Activated CD8-positive, alpha-beta memory T cell treated with anti-CD3 and anti-CD28 coated beads for 4 hours (primary cell): ENCODE data around the gene EXOSC10.
"Not testable (repeated sequence)": the region's sequence is repeated elsewhere in the genome, so short reads cannot be mapped to it uniquely, and the experiment has no call there.

Source experiments
- DNase-seq, 2 donors: peaks; one replicate each; pipeline ENCODE4 v3.0.0-alpha.2; 2020; ENCODE audit warnings: low read depth in 2 of 2

Gene EXOSC10

DNA sequence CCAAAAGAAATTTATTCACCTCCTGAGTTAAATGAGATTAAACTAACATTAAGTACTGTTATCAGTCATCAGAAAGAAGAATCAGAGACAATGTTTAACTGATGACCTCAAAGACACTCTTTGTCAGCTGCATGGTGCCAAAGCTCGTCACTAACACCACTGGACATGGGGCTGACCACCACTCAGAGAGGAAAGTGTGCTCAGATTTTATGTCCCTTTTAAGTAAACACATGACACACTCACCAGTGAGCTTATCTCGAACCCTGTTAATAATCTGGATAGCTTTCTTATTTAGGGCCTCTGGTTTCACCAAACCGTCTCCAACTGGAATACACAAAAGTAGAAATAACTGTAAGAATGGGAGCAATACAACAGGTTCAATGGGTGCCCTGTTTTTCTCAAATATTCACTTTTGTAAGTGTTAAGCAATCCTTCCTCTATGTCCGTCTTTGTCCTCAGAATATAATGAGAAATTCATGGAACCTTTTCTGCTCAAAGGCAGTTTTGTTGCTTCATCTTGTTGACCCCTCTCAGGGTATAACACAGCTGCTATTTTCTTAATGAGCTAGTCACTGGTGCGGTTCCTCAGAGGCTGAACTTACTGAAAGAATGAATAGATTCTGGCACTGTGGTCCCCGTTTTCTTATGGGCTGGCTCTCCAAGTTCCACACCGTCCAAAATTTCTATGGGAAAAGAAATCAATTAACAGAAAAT is 9.5 kb upstream of the EXOSC10 start:
- DNase-seq = no peak

DNA sequence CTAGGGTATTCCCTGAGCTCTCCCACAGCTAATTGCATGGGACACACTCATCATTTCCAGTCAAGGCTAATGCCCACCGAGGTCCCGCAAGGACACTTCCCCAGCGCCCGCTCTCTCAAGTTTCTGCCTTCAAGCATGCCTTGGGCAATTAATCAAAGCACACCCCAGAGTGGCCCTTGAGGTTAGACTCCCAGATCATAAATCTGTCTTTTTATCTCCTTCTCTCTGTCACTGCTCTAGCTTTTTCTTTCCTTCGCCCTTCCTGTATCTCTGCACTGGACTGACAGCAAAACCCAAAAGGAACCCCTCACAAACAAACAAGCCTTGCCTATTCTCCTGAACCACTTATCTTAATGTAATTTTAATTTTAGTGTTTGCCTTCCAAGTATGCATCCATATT is 7.9 kb upstream of the EXOSC10 start:
- no peak for DNase-seq

DNA sequence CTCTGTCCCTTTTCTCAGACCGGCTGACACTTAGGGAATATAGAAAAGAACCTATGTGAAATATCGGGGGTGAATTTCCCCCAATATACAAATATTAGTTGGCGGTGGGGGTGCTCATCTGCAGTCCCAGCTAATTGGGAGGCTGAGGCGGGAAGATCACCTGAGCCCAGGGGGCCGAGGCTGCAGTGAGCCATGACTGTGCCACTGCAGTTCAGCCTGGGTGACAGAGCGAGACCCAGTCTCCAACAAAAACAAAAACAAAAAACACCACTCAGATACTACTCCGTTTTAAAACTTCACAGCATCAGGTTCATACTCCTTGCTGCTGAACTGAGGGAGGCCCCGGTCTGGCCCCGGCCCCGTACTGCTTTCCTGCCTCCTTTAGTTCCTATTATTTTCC is 5.9 kb upstream of the EXOSC10 start:
- no peak for DNase-seq

DNA sequence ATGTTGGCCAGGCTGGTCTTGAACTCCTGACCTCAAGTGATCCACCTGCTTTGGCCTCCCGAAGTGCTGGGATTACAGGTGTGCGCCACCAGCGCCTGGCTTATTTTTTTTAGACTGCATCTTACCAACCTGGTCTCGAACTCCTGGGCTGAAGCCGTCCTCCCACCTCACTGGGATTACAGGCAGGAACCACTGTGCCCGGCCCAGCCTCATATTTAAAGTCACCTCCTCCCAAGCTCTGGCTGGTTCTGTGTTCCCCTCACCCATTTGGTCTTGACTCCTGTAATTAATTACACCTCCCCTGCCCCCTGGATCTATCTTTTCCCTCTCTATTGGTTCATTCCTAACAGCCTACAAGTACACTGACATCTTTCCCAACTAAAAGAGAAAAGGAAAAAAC is 1.7 kb upstream of the EXOSC10 start:
- no peak for DNase-seq

DNA sequence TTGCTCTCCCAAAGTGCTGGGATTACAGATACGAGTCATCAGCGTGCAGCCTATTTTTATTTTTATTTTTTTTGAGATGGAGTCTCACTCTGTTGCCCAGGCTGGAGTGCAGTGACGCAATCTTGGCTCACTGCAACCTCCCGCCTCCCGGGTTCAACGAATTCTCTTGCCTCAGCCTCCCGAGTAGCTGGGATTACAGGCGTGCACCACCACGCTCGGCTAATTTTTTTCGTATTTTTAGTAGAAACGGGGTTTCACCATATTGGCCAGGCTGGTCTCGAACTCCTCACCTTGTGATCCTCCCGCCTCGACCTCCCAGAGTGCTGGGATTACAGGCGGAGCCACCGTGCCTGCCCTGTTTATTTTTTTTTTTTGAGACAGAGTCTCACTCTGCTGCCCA is 1.1 kb upstream of the EXOSC10 start:
- DNase-seq = not testable (repeated sequence)

DNA sequence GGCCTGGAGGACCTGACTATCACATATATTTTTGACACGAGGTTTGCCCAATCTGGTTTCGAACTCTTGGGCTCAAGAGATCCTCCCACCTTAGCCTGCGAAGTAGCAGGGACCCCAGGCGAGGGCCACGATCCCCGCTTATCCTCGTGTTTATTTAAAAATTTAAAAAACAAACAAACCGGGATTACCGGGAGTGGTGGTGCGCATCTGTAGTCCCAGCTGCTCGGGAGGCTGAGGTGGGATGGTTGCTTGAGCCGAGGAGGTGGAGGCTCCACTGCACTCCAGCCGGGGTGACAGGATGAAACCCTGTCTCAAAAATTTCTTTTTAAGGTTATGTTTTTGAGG is 452 bp upstream of the EXOSC10 start:
- DNase-seq = no peak

DNA sequence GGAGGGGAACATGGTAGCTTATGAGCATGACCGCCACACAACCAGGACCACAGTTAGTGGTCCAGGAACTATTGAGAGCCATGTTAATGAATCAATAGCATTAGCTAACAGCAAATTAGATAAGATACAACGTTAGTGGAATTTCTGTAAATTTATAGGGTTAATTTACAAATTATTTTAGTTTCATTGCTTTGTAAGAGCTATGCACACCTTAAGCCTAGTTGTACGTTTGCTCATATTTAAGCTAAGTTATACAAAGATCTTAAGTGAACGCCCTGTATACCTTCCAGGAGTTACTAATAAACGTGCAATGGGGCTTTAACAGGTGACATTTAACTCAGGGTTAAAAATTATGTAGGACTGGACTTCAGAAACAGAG is 749 bp downstream of the EXOSC10 start:
- DNase-seq = no peak

DNA sequence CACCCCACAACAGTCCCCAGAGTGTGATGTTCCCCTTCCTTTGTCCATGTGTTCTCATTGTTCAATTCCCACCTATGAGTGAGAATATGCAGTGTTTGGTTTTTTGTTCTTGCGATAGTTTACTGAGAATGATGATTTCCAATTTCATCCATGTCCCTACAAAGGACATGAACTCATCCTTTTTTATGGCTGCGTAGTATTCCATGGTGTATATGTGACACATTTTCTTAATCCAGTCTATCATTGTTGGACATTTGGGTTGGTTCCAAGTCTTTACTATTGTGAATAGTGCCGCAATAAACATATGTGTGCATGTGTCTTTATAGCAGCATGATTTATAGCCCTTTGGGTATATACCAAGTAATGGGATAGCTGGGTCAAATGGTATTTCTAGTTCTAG is 15.9 kb downstream of the EXOSC10 start:
- not testable (repeated sequence) for DNase-seq

DNA sequence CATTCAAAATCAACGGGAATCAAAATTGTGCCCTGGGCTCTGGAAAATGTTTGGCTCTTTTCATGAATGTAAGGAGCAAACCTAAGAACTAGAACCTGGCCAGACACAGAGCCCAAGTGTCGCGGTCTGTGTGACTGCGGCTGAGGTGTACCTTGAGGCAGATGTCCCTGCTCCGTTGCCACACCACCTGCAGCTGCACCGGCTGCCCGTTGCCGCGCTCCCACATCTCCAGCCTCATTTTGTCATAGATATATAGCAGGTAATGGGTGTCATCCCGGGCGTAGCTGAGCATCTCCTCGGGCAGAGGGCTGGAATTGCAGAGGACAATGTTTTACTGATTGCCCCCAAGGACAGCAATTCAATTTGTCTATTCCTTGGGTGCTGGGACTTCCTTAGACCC is 18.7 kb downstream of the EXOSC10 start:
- DNase-seq = no peak

DNA sequence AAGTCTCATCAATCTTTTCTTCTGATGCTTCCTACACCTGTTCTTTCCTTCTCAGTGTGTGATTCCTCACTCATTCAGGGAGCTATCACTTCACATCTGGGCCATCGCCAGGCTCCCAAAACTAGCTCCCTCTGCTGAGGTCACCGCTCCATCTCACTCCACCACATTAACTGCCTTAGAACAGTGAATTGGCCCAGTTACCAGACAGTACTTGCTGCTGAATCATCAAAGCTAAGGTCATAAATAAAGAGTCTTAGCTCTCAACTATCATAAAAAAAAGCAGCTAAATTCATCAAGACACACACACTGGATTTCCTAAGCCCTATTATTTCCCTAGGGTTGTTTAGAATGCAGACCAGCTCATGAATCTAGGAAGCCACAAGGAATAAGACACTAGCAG is 21.0 kb downstream of the EXOSC10 start:
- DNase-seq = no peak

DNA sequence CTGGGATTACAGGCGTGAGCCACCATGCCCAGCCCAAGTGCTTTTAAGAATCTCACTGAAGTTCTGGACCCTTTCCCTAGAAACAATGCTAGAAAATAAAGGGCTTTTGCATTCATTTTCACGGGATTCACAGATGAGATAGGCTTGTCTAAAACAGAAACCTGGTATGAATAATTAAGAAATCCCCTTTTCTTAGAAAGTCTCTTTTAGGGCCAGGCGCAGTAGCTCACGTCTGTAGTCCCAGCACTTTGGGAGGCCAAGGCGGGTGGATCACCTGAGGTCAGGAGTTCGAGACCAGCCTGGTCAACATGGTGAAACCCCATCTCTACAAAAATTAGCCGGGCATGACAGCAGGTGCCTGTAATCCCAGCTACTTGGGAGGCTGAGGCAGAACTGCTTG is 26.3 kb downstream of the EXOSC10 start:
- not testable (repeated sequence) for DNase-seq

DNA sequence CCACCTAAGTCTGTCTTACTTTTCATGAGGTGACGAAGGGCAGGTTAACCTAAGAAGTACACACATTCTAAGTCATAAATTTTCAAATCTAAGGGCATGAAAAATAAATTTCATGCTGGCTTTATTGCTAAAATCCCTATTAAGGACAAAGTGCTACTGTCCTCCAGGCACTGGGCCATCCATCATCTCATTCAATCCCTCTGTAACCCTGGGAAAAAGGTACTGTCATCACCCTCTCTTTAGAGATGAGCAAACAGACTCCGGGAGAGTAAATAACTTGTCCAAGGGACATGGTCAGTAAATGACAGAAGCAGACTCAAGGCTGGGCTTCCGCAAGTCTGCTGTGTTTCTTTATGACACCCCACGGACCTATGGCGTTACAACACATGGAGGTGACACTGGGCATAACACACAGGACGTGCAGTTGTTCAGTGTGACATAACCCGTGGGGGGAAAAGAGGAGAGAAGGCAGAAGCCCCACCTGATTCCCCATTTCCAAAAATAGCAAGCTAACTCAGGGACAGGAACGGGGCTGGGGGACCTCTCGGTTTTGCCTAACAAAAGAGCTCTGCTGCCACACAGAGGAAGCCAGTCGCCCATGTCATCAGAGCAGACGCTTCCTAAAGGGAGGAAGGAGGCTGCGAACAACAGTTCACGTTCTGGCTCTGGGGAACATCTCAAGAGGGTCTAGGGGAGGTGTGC is 27.3 kb downstream of the EXOSC10 start:
- DNase-seq = no peak

DNA sequence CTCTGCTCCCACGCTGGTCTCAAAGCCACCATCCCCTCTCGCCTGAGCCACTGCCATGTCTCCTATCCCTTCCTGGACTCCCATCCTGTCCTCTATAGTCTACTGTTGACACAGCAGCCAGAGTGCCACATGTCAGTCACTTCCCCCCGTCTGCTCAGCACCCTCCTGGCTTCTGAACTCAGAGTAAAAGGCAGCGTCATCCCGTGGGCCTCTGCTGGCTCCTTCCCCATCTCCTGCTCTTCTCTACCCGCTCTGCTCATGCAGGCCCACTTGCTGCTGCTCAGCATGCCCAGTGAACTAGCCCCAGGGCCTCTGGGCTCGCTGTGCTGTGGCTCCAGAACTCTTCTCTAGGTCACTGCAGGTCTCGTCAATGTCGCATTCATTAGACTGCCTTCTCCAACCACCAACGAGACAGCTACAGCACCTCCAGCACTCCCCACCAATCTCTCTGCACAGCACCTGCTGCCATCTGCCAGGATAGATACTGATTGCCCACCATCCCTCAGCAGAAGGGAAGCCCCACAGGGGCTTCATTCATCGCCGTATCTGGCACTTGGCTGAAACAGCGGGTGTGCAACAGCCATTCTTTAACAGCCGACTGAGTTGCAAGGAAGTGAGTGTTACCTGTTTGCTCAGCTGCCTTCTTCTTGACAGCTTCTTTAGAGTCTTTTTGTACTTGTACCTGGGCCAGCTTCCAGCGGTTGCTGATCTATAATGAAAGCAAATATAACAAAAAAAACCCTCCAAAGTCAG is 28.0 kb downstream of the EXOSC10 start:
- DNase-seq = no peak

DNA sequence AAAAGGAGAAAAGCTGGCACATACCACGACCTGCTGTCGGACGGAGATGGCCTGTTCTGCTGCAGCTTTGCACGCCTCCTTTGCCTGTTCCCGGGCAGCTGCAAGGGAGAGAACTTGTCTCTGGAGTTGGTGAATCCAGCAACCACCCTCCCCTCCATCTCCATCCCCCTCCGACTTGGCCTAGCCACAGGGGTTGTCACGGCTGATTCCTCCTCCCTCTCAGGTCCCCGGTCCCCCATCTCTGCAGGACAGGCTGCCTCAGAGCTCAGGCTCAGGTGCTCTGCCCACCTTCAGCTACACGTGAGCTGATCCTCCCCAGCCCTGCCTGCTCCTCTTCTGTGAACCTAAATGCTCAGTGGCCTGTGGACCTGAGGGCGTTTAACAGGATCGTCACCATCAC is 28.8 kb downstream of the EXOSC10 start:
- DNase-seq = no peak

DNA sequence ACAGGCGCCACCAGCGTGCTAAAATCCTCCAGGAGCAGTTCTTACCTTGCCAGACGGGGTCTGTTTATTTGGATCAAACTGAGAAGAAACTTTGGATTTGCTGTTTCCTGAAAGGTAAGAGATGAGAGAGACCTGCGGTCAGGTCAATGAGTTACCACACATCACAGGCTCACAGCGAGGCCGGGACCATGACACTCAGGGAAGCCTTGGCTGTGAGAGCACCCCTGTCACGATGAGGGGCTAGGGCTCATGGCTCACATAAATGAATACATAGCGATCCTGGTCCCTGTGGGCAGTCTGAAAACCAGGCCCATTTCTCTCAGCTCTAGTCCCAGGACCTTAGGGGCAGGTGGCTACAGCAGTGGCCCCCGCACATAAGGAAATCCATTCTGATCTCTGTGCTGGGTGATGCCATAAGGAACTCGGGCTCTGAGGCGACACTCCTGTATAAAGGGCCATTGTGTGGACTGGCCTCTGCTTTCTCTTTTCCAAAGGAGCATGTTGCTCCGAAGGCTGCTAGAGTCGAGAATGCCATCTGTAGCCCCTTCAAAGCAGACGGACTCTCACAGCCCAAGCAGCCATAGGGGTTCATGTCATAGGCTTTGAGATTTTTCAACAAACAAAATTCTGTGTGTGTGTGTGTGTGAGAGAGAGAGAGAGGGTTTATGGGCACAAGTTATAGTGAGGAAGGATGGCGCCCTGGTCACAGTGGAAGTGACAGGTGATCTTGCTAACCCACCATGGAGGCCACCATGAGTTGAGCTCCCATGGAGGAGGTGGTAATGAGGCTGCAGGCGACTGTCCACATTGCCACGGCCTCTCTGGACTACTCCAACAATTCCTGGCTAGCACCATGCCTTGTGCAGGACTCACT is 30.8 kb downstream of the EXOSC10 start:
- DNase-seq = no peak

DNA sequence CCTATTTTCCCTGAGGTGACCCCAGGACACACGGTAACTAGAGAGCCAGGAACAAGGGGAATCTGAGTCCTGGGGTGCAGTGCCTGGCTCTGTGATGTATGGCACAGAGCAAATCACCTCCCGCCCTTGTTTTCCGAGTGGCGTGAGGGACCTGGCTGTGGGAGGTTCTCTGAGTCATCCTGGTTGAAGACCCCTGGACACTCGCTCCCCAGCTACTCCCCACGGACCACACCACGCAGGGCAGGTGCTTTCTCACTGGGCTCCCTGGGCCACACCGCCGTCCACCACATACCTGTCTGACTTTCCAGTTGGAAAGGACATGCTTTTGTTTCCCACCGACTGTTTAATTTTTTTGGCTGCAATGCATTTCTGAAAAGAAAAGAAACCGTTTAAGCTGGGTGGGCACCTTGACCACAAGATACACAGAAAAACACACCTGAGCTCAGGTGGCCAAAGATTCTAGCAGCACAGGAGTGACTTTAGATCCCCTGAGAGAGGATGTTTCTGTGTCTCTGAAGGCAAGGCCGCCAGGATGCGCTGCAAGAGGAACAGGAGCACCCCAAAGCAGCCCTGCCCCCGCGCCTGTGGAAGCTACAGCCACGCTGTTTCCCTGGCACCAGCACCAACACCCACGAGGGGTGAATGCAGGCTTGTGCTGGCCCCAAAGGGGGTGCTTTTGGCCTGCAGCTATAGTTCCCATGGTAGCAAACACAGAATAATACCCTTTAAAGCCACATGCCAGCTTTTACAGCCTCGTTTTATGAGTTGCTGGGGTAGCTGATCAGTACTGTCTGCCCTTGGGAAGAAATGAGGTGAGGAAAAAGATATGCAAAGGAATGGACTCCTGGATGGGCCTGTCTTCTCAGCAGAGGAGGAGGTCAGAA is 31.7 kb downstream of the EXOSC10 start:
- no peak for DNase-seq

DNA sequence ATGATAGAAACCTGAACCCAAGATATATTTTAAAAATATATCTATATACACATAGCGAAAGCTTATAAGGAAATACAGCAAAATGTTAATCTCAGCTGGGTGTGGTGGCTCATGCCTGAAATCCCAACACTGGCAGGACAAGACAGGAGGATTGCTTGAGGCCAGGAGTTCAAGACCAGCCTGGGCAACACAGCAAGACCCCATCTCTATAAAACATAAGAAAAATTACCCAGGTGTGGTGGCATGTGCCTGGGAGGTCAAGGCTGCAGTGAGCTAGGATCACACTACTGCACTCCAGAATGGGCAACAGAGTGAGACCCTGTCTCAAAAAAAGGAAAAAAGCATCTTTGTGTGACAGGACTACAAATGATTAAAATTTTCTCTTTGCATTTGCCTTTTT is 33.9 kb downstream of the EXOSC10 start:
- no peak for DNase-seq

DNA sequence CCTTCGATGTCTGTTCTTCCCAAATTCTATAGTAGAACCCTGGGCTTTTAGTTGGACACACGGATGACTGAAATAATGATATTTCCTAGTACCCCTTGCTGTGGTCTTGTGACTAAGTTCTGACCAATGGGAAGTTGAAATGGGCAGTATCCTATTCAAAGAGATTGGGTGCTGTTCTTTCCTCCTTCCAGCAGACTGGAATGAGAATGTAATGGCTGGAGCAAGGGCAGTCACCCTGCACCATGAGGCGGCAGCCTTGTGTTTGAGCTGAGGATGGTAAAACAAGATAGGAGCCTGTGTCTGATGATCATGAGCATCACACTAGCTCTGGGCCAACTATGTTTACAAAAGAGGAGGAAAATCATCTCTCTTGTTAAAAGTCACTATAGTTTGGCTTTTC is 34.7 kb downstream of the EXOSC10 start:
- DNase-seq = no peak

DNA sequence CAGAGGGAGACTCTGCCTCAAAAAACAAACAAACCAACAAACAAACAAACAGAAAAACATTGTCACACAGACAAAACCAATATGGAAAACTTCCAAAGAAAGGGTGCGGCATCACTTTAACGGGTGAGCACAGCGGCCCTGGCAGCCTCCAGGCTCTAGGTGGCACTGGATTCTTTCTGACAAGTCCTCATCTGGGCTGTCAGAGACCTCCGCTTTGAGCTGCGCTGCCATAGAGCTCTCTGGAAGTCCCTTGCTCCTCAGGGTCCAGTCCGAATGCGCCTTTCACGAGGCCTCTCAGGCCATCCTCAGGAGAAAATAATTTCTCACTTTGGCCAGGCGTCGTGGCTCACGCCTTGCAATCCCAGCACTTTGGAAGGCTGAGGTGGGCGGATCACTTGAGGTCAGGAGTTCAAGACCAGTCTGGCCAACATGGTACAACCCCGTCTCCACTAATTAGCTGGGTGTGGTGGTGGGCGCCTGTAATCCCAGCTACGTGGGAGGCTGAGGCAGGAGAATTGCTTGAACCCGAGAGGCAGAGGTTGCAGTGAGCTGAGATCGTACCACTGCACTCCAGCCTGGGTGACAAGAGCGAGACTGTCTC is 35.6 kb downstream of the EXOSC10 start:
- not testable (repeated sequence) for DNase-seq

DNA sequence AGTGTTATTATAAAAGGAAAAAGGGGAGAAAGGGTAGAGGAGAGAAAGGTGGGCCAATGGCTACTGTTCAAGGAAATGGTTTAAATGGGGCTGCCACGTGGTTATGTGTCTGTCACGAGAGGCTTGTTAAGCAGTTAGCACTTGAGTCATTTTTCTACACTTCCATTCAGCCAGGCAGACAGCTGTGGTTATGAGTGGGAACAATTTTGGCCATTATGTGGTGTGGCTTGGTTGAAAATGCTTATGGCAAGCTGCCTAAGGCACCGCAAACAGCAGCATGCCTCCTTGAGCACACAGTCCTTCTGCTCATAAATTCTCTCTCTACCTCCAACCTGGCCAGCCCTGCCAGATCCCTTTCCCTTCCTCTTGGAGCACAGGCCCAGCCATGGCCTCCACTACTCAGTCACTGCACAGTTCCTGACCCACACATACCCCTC is 36.7 kb downstream of the EXOSC10 start:
- no peak for DNase-seq
